Mesendoderm (in vitro differentiated cells): Measurements from ENCODE around the gene DUSP9.

Source experiments
- DNase-seq: peaks from one replicate; pipeline ENCODE4 v3.0.0; 2013
- H2AK5ac ChIP-seq: 2 replicates; pipeline ENCODE4 v1.6.1; 2013; ENCODE audit warnings: low read length, inconsistent platforms
- H2BK120ac ChIP-seq: 2 replicates; pipeline ENCODE4 v1.6.1; 2013; ENCODE audit warnings: low read depth, mild to moderate bottlenecking, low read length, moderate library complexity, mixed read lengths
- H2BK15ac ChIP-seq: replicated peaks from 2 replicates; pipeline ENCODE4 v1.6.1; 2013; ENCODE audit warnings: low read depth, mild to moderate bottlenecking, moderate library complexity
- H2BK5ac ChIP-seq: 2 replicates; pipeline ENCODE4 v1.6.1; 2013; ENCODE audit warnings: low read length, inconsistent platforms
- H3K18ac ChIP-seq: 2 replicates; pipeline ENCODE4 v1.6.1; 2013; ENCODE audit warnings: mild to moderate bottlenecking, low read length, mixed read lengths
- H3K23ac ChIP-seq: one replicate; pipeline ENCODE4 v1.6.1; 2013; ENCODE audit warnings: low read length
- H3K27ac ChIP-seq: 2 replicates; pipeline ENCODE4 v1.5.1; 2013; ENCODE audit warnings: low read depth, mild to moderate bottlenecking, inconsistent platforms, low read length, moderate library complexity
- H3K27me3 ChIP-seq: 2 replicates; pipeline ENCODE4 v1.6.1; 2013; ENCODE audit warnings: low read length, control low read depth, mild to moderate bottlenecking, inconsistent platforms; ENCODE audit not compliant: insufficient read depth, poor library complexity
- H3K36me3 ChIP-seq: 2 replicates; pipeline ENCODE4 v1.6.1; 2013; ENCODE audit warnings: low read length, inconsistent platforms; ENCODE audit not compliant: control insufficient read depth, insufficient read depth
- H3K4ac ChIP-seq: one replicate; pipeline ENCODE4 v1.6.1; 2013; ENCODE audit warnings: low read depth, mild to moderate bottlenecking, low read length, moderate library complexity
- H3K4me1 ChIP-seq: 2 replicates; pipeline ENCODE4 v1.6.1; 2013; ENCODE audit warnings: low read depth, low read length, inconsistent platforms; ENCODE audit not compliant: control insufficient read depth
- H3K4me2 ChIP-seq: 2 replicates; pipeline ENCODE4 v1.6.1; 2013; ENCODE audit warnings: low read length
- H3K4me3 ChIP-seq: 2 replicates; pipeline ENCODE4 v1.5.1; 2013; ENCODE audit warnings: mild to moderate bottlenecking, low read length
- H3K56ac ChIP-seq: one replicate; pipeline ENCODE4 v1.6.1; 2013; ENCODE audit warnings: low read length
- H3K79me1 ChIP-seq: 2 replicates; pipeline ENCODE4 v1.6.1; 2013; ENCODE audit warnings: low read length, inconsistent platforms
- H3K79me2 ChIP-seq: 2 replicates; pipeline ENCODE4 v1.6.1; 2013; ENCODE audit warnings: mild to moderate bottlenecking, low read length; ENCODE audit not compliant: control insufficient read depth, insufficient read depth
- H3K9ac ChIP-seq: 2 replicates; pipeline ENCODE4 v1.6.1; 2013; ENCODE audit warnings: low read length, inconsistent platforms
- H4K5ac ChIP-seq: one replicate; pipeline ENCODE4 v1.6.1; 2013; ENCODE audit warnings: low read length
- H4K8ac ChIP-seq: one replicate; pipeline ENCODE4 v1.6.1; 2013; ENCODE audit warnings: low read depth, mild to moderate bottlenecking, control low read depth, low read length, moderate library complexity
- WGBS: extraction: QIAGEN DNeasy Blood & Tissue Kit; methylation state at CpG from one replicate; pipeline ENCODE4 v1.1.7; 2013; ENCODE audit warnings: low lambda C conversion rate, missing lambda C conversion rate; ENCODE audit not compliant: insufficient coverage; ENCODE audit errors: extremely low coverage; 5-methylcytosine and 5-hydroxymethylcytosine counted together

The DUSP9 gene

DNA sequence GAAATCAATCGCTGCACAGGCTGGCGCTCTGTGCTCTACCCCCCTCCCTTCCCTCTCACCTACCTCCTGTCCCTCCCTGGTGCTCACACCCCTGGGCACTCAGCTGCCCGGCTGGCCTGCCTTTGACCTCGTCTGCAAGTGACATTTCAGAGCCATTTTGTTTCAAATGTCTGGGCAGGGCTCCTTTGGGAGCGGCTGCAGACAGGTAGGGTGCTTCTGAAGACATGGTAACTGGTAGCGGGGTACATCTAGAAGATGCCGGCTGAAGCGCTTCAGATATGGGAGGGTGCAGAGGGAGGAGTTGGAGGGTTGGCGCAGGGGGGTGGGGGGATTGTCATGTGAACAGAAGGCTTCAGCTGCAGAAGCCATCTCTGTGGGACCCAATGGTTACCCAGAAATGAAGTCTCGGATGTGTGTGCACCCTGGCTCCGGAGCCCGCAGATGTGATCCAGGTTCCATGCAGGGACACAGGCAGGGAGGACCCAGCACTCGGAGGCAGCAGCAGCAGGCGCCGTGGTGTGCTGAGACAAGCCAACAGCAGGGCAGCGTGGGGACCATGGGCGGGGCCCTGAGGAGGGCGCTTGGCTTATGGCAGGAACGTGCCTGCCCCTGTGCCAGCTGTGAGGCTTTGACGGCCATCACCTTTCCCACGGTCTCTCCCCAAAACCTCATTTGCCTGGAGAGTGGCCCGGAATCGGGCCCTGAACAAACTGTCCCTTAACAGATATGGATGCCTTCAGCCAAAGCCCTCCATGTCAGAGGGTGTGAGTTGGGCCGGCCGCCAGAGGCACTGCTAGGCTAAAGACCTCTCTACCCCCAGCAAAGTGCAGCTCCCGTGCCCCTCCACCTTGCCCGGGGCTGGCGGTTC, 7.6 kb upstream of the DUSP9 start:
- Histone ChIP-seq H2BK5ac (no peak overlapping the region), H2BK15ac (no peak overlapping the region), H3K4me1 (no peaks in the 10 kb centered on the region), H3K79me2 (no peaks in the 10 kb centered on the region), H3K9ac (no peak overlapping the region), H3K56ac (no peak overlapping the region), H4K8ac (no peak overlapping the region), H3K4ac (no peak overlapping the region), H3K79me1 (no peaks in the 10 kb centered on the region), H3K36me3 (no peaks in the 10 kb centered on the region), H3K4me3 (no peak overlapping the region), H2BK120ac (no peak overlapping the region), H2AK5ac (no peak overlapping the region), H3K27me3 (peaks cover 11% of the 10 kb centered on the region), H3K18ac (no peak overlapping the region), H3K27ac (no peak overlapping the region), H4K5ac (no peak overlapping the region), H3K4me2 (no peak overlapping the region), H3K23ac (no peak overlapping the region)
- no peak for DNase-seq
- no CpG with 5 or more reads among the region's 28 CpGs for WGBS

GRCh38 chrX:153640045-153640686, 6.8 kb upstream of the DUSP9 start:
- H2BK5ac ChIP-seq = no peak overlapping the region
- no peak overlapping the region for H2BK15ac ChIP-seq
- H4K8ac ChIP-seq = no peak overlapping the region
- H3K79me2 ChIP-seq = no peaks in the 10 kb centered on the region
- WGBS = no CpG with 5 or more reads among the region's 23 CpGs
- H2AK5ac ChIP-seq = no peak overlapping the region
- H3K18ac ChIP-seq = no peak overlapping the region
- no peaks in the 10 kb centered on the region for H3K79me1 ChIP-seq
- H3K9ac ChIP-seq = no peak overlapping the region
- H3K4me2 ChIP-seq = no peak overlapping the region
- no peak for DNase-seq
- no peak overlapping the region for H3K4ac ChIP-seq
- H3K36me3 ChIP-seq = no peaks in the 10 kb centered on the region
- no peak overlapping the region for H4K5ac ChIP-seq
- H3K27ac ChIP-seq = no peak overlapping the region
- peaks cover 11% of the 10 kb centered on the region for H3K27me3 ChIP-seq
- no peak overlapping the region for H2BK120ac ChIP-seq
- no peak overlapping the region for H3K4me3 ChIP-seq
- H3K4me1 ChIP-seq = no peaks in the 10 kb centered on the region
- no peak overlapping the region for H3K56ac ChIP-seq
- no peak overlapping the region for H3K23ac ChIP-seq

DNA sequence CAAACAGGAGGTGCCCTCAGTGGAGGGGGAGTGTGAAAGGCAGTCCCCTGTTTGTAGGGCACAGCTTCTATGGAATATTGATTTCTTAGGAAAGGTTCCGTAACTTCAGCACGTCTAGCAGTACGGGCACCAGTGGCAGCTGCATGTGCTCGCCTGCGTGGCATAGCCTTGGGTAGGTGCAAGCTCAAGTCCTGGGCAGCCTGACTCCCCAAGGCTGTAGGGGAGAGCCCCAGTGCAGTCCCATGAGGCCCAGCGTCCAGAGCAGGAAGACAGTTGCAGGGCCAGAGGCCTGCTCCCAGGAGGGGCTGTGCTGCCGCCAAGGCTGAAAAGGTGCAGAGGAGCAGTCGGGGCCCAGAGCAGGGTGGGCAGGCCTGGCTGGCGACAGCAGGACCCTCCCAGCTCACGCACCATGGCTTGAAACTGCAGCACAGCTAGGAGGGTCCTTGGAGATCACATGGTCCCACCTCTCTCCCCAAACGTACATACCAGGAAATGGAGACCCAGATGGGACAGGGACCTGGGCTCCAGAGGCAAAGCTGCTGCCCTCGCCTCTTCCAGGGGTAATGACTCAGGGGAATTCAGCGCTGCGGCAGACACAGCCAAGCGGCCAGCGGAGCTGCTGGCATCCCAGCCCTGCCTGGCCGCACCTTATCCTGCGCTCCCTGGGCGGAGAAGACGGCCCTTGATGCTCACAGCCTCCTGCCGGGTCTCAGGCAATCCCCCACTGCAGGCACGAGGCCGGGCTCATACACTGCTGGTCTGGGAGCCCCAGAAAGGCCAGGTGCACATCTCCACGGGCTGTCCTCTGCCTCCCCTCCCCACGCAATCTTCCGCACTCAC, 6.0 kb upstream of the DUSP9 start:
- Histone ChIP-seq H2BK5ac (no peak overlapping the region), H3K18ac (no peak overlapping the region), H4K8ac (no peak overlapping the region), H3K4ac (no peak overlapping the region), H2AK5ac (no peak overlapping the region), H4K5ac (no peak overlapping the region), H3K79me2 (no peaks in the 10 kb centered on the region), H3K27me3 (peaks cover 13% of the 10 kb centered on the region), H3K27ac (no peak overlapping the region), H3K79me1 (no peaks in the 10 kb centered on the region), H3K56ac (no peak overlapping the region), H2BK120ac (no peak overlapping the region), H2BK15ac (no peak overlapping the region), H3K9ac (no peak overlapping the region), H3K36me3 (no peaks in the 10 kb centered on the region), H3K4me2 (no peak overlapping the region), H3K4me1 (no peaks in the 10 kb centered on the region), H3K23ac (no peak overlapping the region), H3K4me3 (no peak overlapping the region)
- peak; percentile 29 for DNase-seq
- WGBS = no CpG with 5 or more reads among the region's 26 CpGs

- Histone ChIP-seq H3K27me3 (peaks cover 15% of the 10 kb centered on the region), H2AK5ac (no peak overlapping the region), H2BK5ac (no peak overlapping the region), H2BK15ac (no peak overlapping the region), H3K36me3 (no peaks in the 10 kb centered on the region), H3K4me1 (no peaks in the 10 kb centered on the region), H2BK120ac (no peak overlapping the region), H4K8ac (no peak overlapping the region), H3K4ac (no peak overlapping the region), H4K5ac (no peak overlapping the region), H3K4me2 (no peak overlapping the region), H3K4me3 (no peak overlapping the region), H3K9ac (no peak overlapping the region), H3K18ac (no peak overlapping the region), H3K23ac (no peak overlapping the region), H3K56ac (no peak overlapping the region), H3K79me1 (no peaks in the 10 kb centered on the region), H3K27ac (no peak overlapping the region), H3K79me2 (no peaks in the 10 kb centered on the region)
- WGBS = no CpG with 5 or more reads among the region's 8 CpGs
- peak; percentile 29 for DNase-seq
Observed at GRCh38 chrX:153641627-153642026, 5.4 kb upstream of the DUSP9 start.

DNA sequence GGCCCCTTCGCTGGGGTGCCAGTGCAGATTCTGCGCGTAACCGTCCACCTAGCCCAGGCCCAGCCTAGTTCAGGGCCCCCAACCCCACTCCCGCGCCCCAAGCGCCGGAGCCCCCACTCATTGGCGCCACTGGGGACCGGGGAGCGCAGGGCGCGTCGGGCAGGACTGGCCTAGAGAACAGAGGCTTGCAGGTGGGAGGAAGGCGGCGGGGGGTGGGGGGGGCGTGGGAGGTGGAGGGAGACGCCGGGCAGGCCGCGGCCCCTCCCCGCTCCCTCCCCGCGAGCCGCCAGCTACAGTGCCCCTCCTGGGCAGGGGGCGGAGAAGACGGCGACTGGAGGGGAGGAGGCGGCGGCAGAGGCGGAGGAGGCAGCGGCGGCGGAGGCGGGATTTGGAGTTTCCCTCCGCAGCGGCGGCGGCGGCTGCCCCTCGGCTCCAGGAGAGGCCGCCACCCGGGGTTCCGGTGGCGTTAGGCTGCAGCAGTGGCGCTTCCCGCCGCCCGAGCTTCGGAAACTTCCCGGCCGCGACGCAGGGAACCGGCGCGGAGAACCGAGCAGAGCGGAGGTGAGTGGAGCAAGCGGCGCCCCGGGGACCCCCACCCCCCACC, 4.8 kb upstream of the DUSP9 start:
- H3K18ac ChIP-seq = no peak overlapping the region
- no peak overlapping the region for H3K23ac ChIP-seq
- H2BK120ac ChIP-seq = no peak overlapping the region
- H3K4me3 ChIP-seq = no peak overlapping the region
- WGBS = no CpG with 5 or more reads among the region's 62 CpGs
- H3K79me2 ChIP-seq = no peaks in the 10 kb centered on the region
- H3K56ac ChIP-seq = no peak overlapping the region
- H2AK5ac ChIP-seq = no peak overlapping the region
- peaks cover 15% of the 10 kb centered on the region for H3K27me3 ChIP-seq
- no peak overlapping the region for H4K8ac ChIP-seq
- H3K79me1 ChIP-seq = no peaks in the 10 kb centered on the region
- no peaks in the 10 kb centered on the region for H3K4me1 ChIP-seq
- H4K5ac ChIP-seq = no peak overlapping the region
- no peak overlapping the region for H3K4me2 ChIP-seq
- H3K9ac ChIP-seq = no peak overlapping the region
- no peak for DNase-seq
- no peak overlapping the region for H2BK5ac ChIP-seq
- no peaks in the 10 kb centered on the region for H3K36me3 ChIP-seq
- H3K4ac ChIP-seq = no peak overlapping the region
- no peak overlapping the region for H2BK15ac ChIP-seq
- H3K27ac ChIP-seq = no peak overlapping the region
